ENCODE data around the gene ZNF684. TPM values are rescaled to one million over a fixed set of nuclear protein-coding genes. Genes with fewer than 3 reads are reported as not detected.
"Not testable (repeated sequence)": the region's sequence is repeated elsewhere in the genome, so short reads cannot be mapped to it uniquely, and the experiment has no call there.

The ZNF684 gene
- polyA plus RNA-seq, 3 donors, result 1.0 to 1.9 (median 1.6) TPM

GRCh38 chr1:40564506-40564905 lies 33.1 kb downstream of the ZNF684 start:
- H3K27ac ChIP-seq (ENCODE audit: low read depth, low read length), result no peak overlapping the region
- WGBS, 3 donors, result 65 to 80% (median 77%) methylated on average over 3 of the region's 3 CpGs

GRCh38 chr1:40564913-40565312 lies 33.5 kb downstream of the ZNF684 start:
- 78 to 90% (median 82%) methylated on average over 3 of the region's 3 CpGs for WGBS, 3 donors
- H3K27ac ChIP-seq (ENCODE audit: low read depth, low read length), result no peak overlapping the region

GRCh38 chr1:40567825-40568224 lies 36.4 kb downstream of the ZNF684 start:
- 70 to 91% (median 73%) methylated on average over 1 of the region's 1 CpG for whole genome bisulfite sequencing, 3 donors
- no peak overlapping the region for H3K27ac ChIP-seq (ENCODE audit: low read depth, low read length)

- not testable (repeated sequence) for H3K27ac ChIP-seq (ENCODE audit: low read depth, low read length)
- WGBS, 3 donors, result 43 to 78% (median 47%) methylated on average over 3 of the region's 3 CpGs
Observed at GRCh38 chr1:40574805-40575204, 43.4 kb downstream of the ZNF684 start.

GRCh38 chr1:40575336-40575735 lies 43.9 kb downstream of the ZNF684 start:
- H3K27ac ChIP-seq (ENCODE audit: low read depth, low read length), result no peak overlapping the region

- WGBS, 3 donors, result 88 to 95% (median 93%) methylated on average over 2 of the region's 2 CpGs
Observed at GRCh38 chr1:40582116-40582515, 50.7 kb downstream of the ZNF684 start.

GRCh38 chr1:40583980-40584379 lies 52.5 kb downstream of the ZNF684 start:
- WGBS, 3 donors, result 68 to 80% (median 76%) methylated on average over 6 of the region's 6 CpGs
- H3K27ac ChIP-seq (ENCODE audit: low read depth, low read length), result no peak overlapping the region

More at GRCh38 chr1:40582116-40582515, 50.7 kb downstream of the ZNF684 start:
- H3K27ac ChIP-seq (ENCODE audit: low read depth, low read length), result no peak overlapping the region

- 52 to 84% (median 69%) methylated on average over 2 of the region's 2 CpGs for WGBS, 3 donors
- no peak overlapping the region for H3K27ac ChIP-seq (ENCODE audit: low read depth, low read length)
Observed at GRCh38 chr1:40588586-40588985, 57.1 kb downstream of the ZNF684 start.

- WGBS, 3 donors, result 38 to 47% (median 40%) methylated on average over 6 of the region's 6 CpGs
- no peak overlapping the region for H3K27ac ChIP-seq (ENCODE audit: low read depth, low read length)
Observed at GRCh38 chr1:40592107-40592803, 60.8 kb downstream of the ZNF684 start.

- 36 to 49% (median 44%) methylated on average over 8 of the region's 8 CpGs for WGBS, 3 donors
- H3K27ac ChIP-seq (ENCODE audit: low read depth, low read length), result no peak overlapping the region
Observed at GRCh38 chr1:40593449-40594186, 62.2 kb downstream of the ZNF684 start.

- no peak overlapping the region for H3K27ac ChIP-seq (ENCODE audit: low read depth, low read length)
- WGBS, 3 donors, result 50 to 64% (median 51%) methylated on average over 3 of the region's 3 CpGs
Observed at GRCh38 chr1:40594187-40594531, 62.7 kb downstream of the ZNF684 start.

GRCh38 chr1:40595623-40596022 lies 64.2 kb downstream of the ZNF684 start:
- 82 to 91% (median 90%) methylated on average over 7 of the region's 7 CpGs for WGBS, 3 donors
- H3K27ac ChIP-seq (ENCODE audit: low read depth, low read length), result no peak overlapping the region

Other genes starting within 250 kb of the ZNF684 start
- 1 to 10 TPM in 2 of 3 donors, under 1 TPM in 1; 0.91 to 2.8 (median 1.0) TPM for gene COL9A2, start 214.4 kb upstream of the ZNF684 start, polyA plus RNA-seq
- 10 to 100 TPM; 13.3 to 57.0 (median 31.4) TPM for gene SMAP2, start 157.9 kb upstream of the ZNF684 start, polyA plus RNA-seq
- under 1 TPM; 0.22 to 0.70 (median 0.34) TPM for gene ZFP69B, start 81.2 kb upstream of the ZNF684 start, polyA plus RNA-seq
- 1 to 10 TPM; 1.2 to 5.2 (median 1.4) TPM for gene ZFP69, start 54.3 kb upstream of the ZNF684 start, polyA plus RNA-seq
- 1 to 10 TPM; 2.0 to 4.5 (median 4.2) TPM for gene EXO5, start 22.9 kb upstream of the ZNF684 start, polyA plus RNA-seq
- under 1 TPM; 0.21 to 0.79 (median 0.36) TPM for gene RIMS3, start 134.0 kb downstream of the ZNF684 start, polyA plus RNA-seq
- gene NFYC, start 160.1 kb downstream of the ZNF684 start, polyA plus RNA-seq, result 10 to 100 TPM; 26.5 to 32.9 (median 26.9) TPM

Measured in adipose tissue (tissue), 3 donors.